Measurements from ENCODE around the gene DCPS.

DNA sequence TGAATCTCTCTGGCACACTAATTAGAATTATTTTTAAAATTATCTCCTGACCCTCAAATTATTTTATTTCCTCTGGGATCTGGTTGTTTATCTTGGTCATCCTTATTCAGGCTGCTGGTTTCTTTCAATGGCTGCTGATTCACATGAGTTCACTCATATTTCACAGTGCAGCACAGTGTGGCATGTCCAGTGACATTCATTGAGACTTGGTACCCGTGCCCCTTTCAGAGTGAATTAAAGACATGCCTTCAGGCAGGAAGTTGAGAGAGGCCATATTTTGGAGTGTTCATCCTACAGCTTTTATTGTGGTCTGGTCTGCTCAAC is 13.5 kb downstream of the DCPS start:
- TF ChIP-seq, protein P1, sequence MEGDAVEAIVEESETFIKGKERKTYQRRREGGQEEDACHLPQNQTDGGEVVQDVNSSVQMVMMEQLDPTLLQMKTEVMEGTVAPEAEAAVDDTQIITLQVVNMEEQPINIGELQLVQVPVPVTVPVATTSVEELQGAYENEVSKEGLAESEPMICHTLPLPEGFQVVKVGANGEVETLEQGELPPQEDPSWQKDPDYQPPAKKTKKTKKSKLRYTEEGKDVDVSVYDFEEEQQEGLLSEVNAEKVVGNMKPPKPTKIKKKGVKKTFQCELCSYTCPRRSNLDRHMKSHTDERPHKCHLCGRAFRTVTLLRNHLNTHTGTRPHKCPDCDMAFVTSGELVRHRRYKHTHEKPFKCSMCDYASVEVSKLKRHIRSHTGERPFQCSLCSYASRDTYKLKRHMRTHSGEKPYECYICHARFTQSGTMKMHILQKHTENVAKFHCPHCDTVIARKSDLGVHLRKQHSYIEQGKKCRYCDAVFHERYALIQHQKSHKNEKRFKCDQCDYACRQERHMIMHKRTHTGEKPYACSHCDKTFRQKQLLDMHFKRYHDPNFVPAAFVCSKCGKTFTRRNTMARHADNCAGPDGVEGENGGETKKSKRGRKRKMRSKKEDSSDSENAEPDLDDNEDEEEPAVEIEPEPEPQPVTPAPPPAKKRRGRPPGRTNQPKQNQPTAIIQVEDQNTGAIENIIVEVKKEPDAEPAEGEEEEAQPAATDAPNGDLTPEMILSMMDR (IDR thresholded peaks at IDR 0.05), result no peak
- no peak for TF ChIP-seq POLR2A (IDR thresholded peaks at IDR 0.05)
